ENCODE measurements around the gene IL27RA. TPM values are rescaled to one million over a fixed set of nuclear protein-coding genes. Genes with fewer than 3 reads are reported as not detected.
"Not testable (repeated sequence)": the region's sequence is repeated elsewhere in the genome, so short reads cannot be mapped to it uniquely, and the experiment has no call there.

The IL27RA gene
- total RNA-seq, 2 experiments from 2014 or later: 25.0 to 26.7 TPM

DNA sequence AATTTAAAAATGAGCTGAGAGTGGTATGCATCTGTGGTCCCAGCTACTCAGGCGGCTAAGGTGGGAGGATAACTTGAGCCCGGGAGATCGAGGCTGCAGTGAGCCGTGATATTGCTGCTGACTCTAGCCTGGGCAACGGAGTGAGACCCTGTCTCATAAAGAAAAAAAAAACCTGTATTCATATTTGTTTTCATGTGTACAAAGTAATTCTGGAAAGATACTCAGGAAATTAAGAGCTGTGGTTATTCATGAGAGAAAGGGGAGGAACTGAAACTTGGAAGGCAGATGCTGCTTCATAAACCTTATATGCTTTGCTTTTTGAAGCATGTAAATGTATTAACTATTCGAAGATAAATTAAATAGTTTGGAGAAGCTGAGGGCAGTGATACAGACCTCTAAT is 12.5 kb upstream of the IL27RA start:
- Mint-ChIP-seq H3K4me1 (ENCODE audit: low read depth) (peaks cover 8% of the 10 kb centered on the region), H3K27me3 (no peaks in the 10 kb centered on the region), H3K9me3 (no peaks in the 10 kb centered on the region), H3K4me3 (no peak overlapping the region), H3K36me3 (ENCODE audit: low read depth) (no peaks in the 10 kb centered on the region), H3K27ac (no peak overlapping the region)
- no peak overlapping the region for H3K4me3 ChIP-seq (ENCODE audit: low read length)
- intact Hi-C loops (cut with DNase I, micrococcal nuclease): no loop called here
- ATAC-seq (ENCODE audit: poor library complexity): no peak
- H3K27ac ChIP-seq (ENCODE audit: low read depth in 1 of 2, low read length in 2 of 2): no peak overlapping the region
- no peaks in the 10 kb centered on the region for H3K9me3 ChIP-seq (ENCODE audit: control insufficient read depth in 1 of 2, insufficient read depth in 1 of 2, low read length in 2 of 2)
- H3K4me1 ChIP-seq (ENCODE audit: insufficient read depth, low read length): peaks cover 13% of the 10 kb centered on the region
- no peaks in the 10 kb centered on the region for H3K36me3 ChIP-seq (ENCODE audit: insufficient read depth, low read length)
- ChIA-PET CTCF (interaction anchor here (1.5 kb wide), 1 partner anchor 30 kb away, joined by 4 read pairs; no protein-coding TSS in a partner anchor), POLR2A (interaction anchor here (0.6 to 2.8 kb wide), 3 partner anchors 12 to 874 kb away, joined by 3 to 11 read pairs (median 3); partner anchors contain the start of genes IL27RA and RFX1)
- DNase-seq: no peak
- TF ChIP-seq, protein P1, sequence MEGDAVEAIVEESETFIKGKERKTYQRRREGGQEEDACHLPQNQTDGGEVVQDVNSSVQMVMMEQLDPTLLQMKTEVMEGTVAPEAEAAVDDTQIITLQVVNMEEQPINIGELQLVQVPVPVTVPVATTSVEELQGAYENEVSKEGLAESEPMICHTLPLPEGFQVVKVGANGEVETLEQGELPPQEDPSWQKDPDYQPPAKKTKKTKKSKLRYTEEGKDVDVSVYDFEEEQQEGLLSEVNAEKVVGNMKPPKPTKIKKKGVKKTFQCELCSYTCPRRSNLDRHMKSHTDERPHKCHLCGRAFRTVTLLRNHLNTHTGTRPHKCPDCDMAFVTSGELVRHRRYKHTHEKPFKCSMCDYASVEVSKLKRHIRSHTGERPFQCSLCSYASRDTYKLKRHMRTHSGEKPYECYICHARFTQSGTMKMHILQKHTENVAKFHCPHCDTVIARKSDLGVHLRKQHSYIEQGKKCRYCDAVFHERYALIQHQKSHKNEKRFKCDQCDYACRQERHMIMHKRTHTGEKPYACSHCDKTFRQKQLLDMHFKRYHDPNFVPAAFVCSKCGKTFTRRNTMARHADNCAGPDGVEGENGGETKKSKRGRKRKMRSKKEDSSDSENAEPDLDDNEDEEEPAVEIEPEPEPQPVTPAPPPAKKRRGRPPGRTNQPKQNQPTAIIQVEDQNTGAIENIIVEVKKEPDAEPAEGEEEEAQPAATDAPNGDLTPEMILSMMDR (IDR thresholded peaks at IDR 0.05): no peak
- H3K27me3 ChIP-seq (ENCODE audit: control insufficient read depth in 1 of 2, insufficient read depth in 2 of 2, low read length in 2 of 2): no peaks in the 10 kb centered on the region

DNA sequence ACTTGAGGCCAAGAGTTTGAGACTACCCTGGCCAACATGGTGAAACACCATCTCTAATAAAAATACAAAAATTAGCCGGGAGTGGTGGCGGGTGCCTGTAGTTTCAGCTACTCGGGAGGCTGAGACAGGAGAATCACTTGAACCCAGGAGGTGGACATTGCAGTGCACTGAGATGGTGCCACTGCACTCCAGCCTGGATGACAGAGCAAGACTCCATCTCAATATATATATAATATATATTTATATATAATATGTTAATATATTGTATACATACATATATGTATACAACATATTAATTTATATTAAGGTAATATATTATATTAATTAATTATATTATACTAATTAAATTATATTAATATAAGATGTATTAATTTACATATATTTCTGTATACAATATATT is 11.8 kb upstream of the IL27RA start:
- H3K27me3 Mint-ChIP-seq; intact Hi-C loops (cut with DNase I, micrococcal nuclease); H3K4me3 ChIP-seq (ENCODE audit: low read length); H3K36me3 Mint-ChIP-seq (ENCODE audit: low read depth); H3K9me3 Mint-ChIP-seq; DNase-seq; H3K27ac Mint-ChIP-seq; ATAC-seq (ENCODE audit: poor library complexity); H3K4me3 Mint-ChIP-seq; H3K4me1 Mint-ChIP-seq (ENCODE audit: low read depth); H3K9me3 ChIP-seq (ENCODE audit: control insufficient read depth in 1 of 2, insufficient read depth in 1 of 2, low read length in 2 of 2); H3K27ac ChIP-seq (ENCODE audit: low read depth in 1 of 2, low read length in 2 of 2); H3K27me3 ChIP-seq (ENCODE audit: control insufficient read depth in 1 of 2, insufficient read depth in 2 of 2, low read length in 2 of 2); H3K36me3 ChIP-seq (ENCODE audit: insufficient read depth, low read length): not testable (repeated sequence)
- ChIA-PET CTCF (interaction anchor here (1.5 kb wide), 1 partner anchor 29 kb away, joined by 4 read pairs; no protein-coding TSS in a partner anchor), POLR2A (interaction anchor here (2.8 kb wide), 1 partner anchor 12 kb away, joined by 11 read pairs; the partner anchor contains the start of gene IL27RA)
- peaks cover 13% of the 10 kb centered on the region for H3K4me1 ChIP-seq (ENCODE audit: insufficient read depth, low read length)

DNA sequence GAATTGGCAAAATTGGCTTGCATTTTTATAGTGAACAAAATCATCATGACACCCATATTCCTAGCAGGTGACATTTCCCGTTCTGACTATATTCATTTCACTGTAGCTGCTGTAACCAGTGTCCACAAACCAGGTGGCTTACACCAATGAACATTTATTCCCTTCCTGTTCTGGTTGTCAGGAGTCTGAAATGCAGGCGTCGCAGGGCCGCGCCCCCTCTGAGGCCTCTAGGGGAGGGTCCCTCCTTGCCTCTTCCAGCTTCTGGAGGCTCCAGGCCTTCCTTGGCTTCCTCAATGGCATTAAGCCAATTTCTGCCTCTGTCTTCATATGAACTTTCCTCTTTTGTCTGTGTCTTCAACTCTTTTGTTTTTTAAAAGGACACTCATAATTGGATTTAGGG is 10.1 kb upstream of the IL27RA start:
- Mint-ChIP-seq H3K4me1 (ENCODE audit: low read depth) (peaks cover 11% of the 10 kb centered on the region), H3K27me3 (no peaks in the 10 kb centered on the region), H3K27ac (no peak overlapping the region), H3K36me3 (ENCODE audit: low read depth) (no peaks in the 10 kb centered on the region), H3K9me3 (no peaks in the 10 kb centered on the region), H3K4me3 (no peak overlapping the region)
- H3K27ac ChIP-seq (ENCODE audit: low read depth in 1 of 2, low read length in 2 of 2): no peak overlapping the region
- DNase-seq (no peak), ATAC-seq (ENCODE audit: poor library complexity) (no peak)
- CTCF ChIA-PET: interaction anchor here (1.8 kb wide), 1 partner anchor 27 kb away, joined by 8 read pairs; no protein-coding TSS in a partner anchor
- TF ChIP-seq, protein P1 (IDR thresholded peaks at IDR 0.05): no peak
- POLR2A ChIA-PET: interaction anchor here (0.8 to 1.7 kb wide), 2 partner anchors 10 to 15 kb away, joined by 3 to 6 read pairs; partner anchors contain the start of genes IL27RA and RFX1
- intact Hi-C loops (cut with DNase I, micrococcal nuclease): no loop called here
- no peaks in the 10 kb centered on the region for H3K9me3 ChIP-seq (ENCODE audit: control insufficient read depth in 1 of 2, insufficient read depth in 1 of 2, low read length in 2 of 2)
- H3K27me3 ChIP-seq (ENCODE audit: control insufficient read depth in 1 of 2, insufficient read depth in 2 of 2, low read length in 2 of 2): no peaks in the 10 kb centered on the region
- no peaks in the 10 kb centered on the region for H3K36me3 ChIP-seq (ENCODE audit: insufficient read depth, low read length)
- H3K4me3 ChIP-seq (ENCODE audit: low read length): no peak overlapping the region
- peaks cover 21% of the 10 kb centered on the region for H3K4me1 ChIP-seq (ENCODE audit: insufficient read depth, low read length)

DNA sequence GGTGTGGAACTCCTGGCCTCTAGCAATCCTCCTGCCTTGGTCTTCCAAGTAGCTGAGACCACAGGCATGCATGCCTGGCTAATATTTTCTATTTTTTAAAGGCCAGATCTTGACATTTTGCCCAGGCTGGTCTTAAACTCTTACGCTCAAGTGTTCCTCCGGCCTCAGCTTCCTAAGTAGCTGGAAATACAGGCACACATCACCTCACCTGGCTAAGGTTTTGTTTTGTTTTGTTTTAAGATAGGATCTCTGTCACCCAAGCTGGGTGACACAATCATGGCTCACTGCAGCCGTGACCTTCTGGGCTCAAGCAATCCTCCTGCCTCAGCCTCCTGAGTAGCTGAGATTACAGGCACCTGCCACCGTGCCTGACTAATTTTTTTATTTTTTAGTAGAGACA is 9.1 kb upstream of the IL27RA start:
- H3K4me3 Mint-ChIP-seq: no peak overlapping the region
- Histone ChIP-seq H3K36me3 (ENCODE audit: insufficient read depth, low read length) (no peaks in the 10 kb centered on the region), H3K4me3 (ENCODE audit: low read length) (no peak overlapping the region), H3K4me1 (ENCODE audit: insufficient read depth, low read length) (peaks cover 24% of the 10 kb centered on the region), H3K9me3 (ENCODE audit: control insufficient read depth in 1 of 2, insufficient read depth in 1 of 2, low read length in 2 of 2) (no peaks in the 10 kb centered on the region), H3K27me3 (ENCODE audit: control insufficient read depth in 1 of 2, insufficient read depth in 2 of 2, low read length in 2 of 2) (no peaks in the 10 kb centered on the region), H3K27ac (ENCODE audit: low read depth in 1 of 2, low read length in 2 of 2) (no peak overlapping the region)
- peaks cover 11% of the 10 kb centered on the region for H3K4me1 Mint-ChIP-seq (ENCODE audit: low read depth)
- ChIA-PET POLR2A (no interaction called here), CTCF (interaction anchor here (1.8 kb wide), 2 partner anchors 11 to 26 kb away, joined by 6 to 8 read pairs; no protein-coding TSS in a partner anchor)
- intact Hi-C loops (cut with DNase I, micrococcal nuclease): no loop called here
- no peak overlapping the region for H3K27ac Mint-ChIP-seq
- H3K27me3 Mint-ChIP-seq: no peaks in the 10 kb centered on the region
- ATAC-seq (ENCODE audit: poor library complexity) (no peak), DNase-seq (no peak)
- no peaks in the 10 kb centered on the region for H3K9me3 Mint-ChIP-seq
- TF ChIP-seq, protein P1 (IDR thresholded peaks at IDR 0.05): no peak
- no peaks in the 10 kb centered on the region for H3K36me3 Mint-ChIP-seq (ENCODE audit: low read depth)
